Measurements from ENCODE around the gene LDLRAD4.
A peak's percentile ranks its signal among the peaks of the same experiment; 100 is the strongest.

LDLRAD4 gene

DNA sequence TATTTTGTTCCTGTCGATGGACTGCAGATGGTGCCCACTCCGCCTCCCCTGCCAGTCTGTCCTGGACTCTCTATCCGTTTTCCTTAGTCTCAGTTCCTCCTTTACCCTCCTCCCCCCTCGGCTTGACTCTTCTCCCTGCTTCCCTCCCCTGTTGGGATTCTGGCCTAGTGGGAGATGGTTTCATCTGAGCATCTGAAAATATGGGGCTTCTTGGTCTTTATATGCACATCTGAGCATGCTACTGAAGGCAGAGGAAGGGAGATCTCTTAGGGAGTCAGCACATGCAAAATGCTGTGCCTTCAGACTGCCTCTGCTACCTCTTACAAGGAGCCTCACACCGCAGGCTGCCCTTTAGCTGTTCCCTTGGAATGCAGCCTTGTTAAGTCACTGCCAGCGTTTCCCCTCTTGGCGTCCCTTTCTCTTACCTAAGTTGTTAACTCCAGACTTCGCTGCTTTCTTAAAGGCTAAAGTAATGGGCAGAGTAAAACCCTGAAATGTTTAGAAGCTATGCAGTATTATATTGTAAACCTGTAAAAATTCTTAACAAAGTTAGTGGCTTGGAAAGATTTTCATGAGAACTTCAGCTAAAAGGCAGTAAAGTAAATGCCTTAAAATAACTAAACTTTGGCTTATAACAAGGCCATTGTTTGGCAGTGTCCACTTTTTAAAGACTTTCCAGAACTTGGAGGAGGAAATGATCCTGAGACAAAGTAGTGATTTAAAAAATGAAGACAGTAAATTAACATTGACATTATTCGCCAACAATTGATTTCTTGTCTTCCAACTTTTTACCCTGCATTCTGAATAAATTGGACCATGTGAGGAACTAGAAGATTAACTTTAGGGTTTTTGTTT, 49.8 kb downstream of the LDLRAD4 start:
- no peak for DNase-seq

DNA sequence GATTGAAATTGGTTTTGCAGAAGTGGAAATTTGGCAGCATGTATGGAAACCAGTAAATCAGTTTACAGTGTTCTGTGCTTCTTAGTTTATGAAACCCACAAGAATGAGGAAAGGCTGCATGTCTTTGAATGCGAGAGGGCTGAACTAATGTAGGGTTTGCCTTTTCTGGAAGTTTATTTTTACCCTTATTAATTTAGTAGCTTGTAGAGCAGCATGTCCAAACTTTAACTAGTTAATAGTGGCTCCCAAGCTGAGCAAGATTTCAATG, 50.4 kb downstream of the LDLRAD4 start:
- no peak for DNase-seq

DNA sequence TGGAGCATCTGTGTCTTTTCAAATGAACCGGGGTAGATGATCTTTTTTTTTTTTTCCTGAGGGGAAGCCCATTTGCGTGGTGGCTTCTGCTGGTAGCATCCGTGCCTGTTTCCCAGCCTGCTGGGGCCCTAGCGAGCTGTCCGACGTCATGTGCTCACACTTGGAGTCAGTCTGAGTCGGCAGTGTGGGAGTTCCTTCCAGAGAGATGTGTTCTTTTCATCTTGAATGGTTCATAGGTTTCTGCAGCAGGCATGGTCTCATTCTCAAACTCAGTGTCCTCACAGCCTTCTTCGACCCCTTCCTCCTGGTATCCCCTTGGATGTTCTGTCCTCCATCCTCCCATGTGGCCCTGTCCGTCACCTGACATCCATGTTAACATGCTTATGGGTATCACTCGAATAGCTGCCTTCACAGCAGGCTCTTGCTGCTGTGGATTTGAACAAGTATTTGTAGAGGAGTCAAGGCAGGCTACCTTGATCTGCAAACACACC, 51.0 kb downstream of the LDLRAD4 start:
- DNase-seq = no peak

DNA sequence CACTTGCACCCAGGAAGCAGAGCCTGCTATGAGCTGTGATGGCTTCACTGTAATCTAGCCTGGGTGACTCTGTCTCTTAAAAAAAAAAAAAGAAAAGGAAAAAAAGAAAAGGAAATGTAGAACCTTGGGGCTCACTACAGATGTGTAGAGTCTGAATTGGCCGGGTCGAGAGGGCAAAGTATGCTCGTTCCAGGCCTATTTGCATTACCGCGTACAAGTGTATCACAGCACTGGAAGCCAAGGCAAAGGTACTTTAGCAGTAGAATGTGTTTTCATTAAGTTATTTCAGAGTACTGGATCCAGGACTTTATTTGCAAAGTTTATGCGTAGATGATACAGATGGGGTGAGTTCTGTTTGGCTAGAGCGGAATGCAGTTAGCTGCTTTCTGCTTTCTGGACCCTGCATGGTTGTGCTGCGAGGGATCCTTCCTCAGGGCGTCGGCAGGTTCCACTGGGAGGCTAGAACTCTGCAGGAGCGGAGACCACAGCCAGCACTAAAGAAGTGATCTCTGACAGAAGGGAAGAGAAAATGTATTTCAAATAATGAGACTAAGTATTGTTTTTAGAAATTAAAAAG, 51.8 kb downstream of the LDLRAD4 start:
- no peak for DNase-seq

DNA sequence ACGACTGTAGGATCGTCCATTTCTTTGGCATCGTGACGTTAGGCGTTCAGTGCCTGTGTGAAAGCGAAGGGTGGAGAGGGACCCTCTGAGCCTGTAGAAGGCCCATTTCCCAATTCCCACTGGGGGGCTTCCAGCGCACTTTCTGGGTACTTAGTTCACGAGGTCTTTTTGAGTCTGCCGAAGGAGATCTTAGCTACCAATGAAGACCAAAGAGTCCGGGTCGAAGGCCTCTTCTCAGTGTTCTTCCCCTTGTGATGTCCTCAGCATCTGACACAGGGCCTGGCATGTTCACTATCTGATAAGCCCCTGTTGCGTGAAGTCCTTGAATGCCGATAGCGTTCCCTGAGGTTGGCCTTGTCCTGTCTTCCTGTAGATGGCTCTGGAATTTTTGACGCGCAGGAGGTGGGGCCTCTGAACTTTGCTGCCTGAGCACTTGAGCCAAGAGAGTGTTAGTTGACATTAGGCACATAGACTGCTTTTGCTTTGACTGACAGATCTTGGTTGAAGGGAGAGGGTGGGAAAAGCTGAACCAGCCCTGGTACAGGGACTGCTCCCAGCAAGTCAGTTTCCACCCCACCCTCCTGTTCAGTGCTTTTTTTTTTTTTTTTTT, 52.8 kb downstream of the LDLRAD4 start:
- DNase-seq = no peak

DNA sequence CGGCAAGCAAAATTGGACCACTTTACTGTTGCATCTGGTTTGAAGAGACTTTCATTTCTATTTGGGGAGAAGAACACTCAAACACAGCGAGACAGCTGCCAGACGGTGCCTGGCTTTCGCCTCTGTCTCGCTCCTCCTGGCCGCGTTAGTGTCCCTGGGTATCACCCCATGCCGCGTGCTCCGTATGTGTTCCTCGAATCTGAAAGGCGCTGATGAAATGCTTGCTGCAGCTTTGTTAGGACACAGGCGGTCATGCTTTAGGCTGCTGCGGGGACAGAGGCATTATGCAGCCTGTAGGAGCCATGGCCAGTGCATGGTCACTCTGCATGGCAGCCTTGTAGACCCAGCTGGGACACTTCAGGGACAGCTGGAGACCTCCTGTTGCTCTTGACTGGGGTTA, 53.9 kb downstream of the LDLRAD4 start:
- DNase-seq = no peak

DNA sequence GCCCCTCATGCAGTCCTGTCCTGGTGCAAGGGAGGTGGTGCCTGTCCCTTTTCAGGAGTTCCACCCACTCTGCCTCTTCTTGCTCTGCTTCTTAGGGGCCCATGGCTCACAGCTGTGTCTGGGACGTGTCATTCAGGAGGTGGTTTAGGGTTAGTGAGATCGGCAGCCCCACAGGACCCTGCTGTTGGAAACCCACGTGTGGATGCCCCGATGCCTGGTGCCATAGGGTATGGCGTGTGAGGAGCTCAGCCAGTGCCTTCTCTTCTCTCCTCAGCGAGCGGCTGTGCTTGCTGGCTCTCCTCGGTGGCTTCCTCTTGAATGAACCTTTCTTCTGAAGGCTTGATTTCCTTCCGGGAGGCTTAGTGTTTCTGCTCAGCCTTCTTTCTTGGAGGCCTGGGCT, 55.2 kb downstream of the LDLRAD4 start:
- DNase-seq = peak; percentile 33

DNA sequence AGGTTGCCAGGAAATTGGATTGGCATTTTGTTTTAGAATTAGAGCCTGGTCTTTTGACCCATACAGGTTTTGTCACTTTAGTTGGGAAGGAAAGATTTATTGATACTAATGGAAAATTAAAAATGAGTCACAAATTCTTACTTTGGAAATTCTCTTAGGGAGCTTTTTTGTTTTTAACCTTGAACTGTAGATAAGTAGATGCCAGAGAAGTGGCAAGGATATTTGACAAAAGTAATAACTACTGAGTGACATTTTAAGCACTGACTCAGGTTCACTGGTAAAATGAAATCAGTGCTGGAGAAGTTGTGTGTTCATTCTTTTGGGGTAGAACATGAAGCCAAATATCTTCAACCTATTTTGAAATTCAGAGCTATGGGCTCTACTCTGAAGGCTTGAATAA, 56.5 kb downstream of the LDLRAD4 start:
- DNase-seq = no peak

DNA sequence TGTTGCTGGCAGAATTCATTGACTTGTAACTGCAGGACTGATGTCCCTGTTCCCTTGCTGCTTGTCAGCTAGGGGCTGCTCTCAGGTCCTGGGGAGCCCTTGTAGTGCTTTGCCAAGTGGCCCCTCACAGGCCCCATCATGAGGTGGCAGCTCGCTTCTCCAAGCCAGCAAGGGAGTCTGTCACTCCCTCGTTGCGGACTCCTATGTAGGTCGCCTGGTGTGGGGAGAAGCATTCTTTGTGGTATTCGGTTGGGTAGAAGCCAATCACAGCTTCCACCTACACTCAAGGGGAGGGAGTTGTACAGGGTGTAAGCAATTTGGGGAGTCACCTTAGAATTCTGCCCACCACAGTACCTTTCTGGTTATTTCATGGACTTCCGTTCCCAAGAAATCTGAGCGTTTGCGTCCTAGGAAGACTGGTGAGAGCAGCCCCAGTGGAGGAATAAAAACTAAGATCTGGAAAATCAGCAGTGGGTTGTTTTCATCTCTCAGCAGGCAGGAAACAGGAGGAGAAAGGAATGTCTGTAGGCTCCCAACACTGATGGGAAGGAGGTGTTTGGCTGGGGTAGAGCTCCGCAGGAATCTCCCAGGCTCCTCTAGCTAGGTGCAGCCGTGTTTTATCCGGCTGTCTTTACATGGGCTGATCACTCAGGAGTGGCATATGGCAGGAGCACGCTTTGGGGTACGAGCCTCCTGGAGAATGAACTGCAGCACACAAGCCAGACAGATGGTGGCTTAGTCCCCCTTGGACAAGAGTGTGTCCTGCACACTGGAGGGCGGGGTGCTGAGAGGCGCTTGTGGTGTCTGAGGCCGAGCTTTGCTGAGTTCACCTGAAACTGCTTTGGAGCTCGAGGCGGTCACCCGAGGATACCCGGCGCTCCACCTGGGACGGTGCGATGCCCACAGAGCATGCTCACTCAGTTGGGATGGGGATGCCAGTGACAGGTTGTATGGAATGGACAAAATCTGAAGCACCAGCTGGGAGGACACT, 58.3 kb downstream of the LDLRAD4 start:
- peak; percentile 55 for DNase-seq

DNA sequence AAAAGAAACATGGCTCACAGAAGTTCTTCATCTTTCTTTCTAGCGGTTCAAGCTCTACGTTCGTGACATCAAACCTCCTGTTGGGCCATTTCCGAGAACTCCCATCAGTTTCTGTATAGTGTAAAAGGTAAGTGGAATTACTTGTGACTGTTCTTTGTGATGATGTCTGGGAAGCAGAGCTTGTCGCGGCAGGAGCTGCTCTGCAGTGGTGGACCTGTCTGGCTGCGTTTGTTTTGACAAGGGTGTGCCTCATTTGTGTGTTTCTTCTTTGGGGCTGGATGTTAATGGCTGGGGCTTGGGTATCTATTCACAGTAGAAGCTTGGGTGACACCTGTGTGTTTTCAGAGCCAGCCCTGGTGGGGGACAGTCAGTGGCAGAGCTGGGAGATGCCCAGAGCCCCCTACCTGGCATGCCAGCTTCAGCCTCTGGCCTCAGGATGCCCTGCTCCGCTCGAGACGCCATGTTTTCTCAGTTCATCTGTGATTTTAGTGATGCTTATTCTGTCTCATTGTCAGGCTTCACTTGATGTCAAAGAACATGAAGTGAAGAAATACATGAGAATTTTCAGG, 59.6 kb downstream of the LDLRAD4 start:
- DNase-seq = no peak

DNA sequence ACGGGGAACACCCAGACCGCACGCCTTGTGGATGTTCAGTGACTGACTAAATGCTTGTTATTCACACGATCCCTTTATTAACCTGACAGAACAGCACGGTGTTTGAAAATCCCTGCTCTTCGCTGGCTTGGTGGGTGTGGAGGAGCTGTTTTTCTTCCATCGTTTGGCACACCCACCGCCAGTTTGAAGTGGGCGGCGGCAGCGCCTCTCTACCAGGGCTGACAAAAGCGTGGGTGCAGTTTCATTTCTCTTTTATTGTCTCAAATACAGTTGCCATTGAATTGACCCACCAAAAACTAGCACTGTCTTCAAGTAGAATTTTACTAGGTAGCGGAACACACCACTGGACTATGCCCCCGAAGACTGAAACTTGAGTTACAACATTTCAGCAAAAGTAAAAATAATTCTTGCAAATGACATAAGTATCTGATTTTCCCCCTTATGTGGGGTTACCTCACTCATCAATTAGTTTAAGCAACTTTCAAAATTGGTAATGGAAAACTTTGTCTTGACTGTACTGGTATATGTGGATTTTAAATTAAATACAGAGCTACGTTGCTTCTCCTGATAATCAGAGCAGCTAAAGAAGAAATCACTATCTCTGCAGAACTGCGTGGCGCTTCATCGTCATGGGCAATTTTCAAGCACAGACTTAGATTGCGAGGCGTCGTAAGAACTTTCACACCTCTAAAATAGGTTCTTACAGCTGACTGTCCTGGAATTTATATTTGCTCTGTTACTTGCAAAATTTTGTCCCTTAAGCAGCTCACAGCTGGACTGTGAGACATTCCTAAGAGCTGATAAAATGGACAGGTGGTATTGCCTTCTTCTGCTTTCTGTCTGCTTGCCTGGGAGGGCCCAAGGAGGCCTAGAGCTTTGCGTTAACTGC, 60.9 kb downstream of the LDLRAD4 start:
- no peak for DNase-seq

DNA sequence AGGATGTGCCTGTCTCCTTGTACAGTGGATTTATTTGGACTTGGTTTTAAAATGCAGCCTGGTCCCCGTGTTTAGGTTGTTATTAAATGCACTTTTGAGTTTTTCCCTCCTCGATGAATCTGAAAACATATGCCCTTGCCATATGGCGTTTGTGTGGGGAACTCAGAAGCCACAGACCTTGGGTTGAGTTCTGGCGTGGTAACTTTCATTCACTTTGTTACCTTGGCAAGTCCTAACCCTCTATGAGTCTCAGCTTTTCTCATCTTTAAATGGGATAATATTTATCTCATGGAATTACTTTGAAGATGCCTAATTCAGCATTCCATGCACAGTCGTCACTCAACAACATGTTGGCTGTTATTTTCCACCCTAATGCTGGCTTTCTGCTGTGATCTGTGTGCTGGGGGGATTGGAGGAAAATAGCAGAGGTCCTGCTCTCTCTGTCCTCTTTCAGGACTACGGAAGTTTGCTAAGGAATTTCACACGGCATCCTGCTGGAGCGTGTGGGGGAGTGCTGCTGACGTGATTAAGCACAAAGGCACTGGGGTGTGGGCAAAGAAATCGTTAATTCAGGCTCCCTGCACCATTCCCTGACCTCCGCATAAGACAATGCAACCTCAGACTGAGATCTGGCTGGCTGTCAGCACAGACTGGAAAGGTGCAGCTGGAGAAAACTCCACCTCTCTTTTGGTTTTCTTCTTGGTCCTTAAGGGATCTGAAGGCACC, 61.7 kb downstream of the LDLRAD4 start:
- DNase-seq = no peak

DNA sequence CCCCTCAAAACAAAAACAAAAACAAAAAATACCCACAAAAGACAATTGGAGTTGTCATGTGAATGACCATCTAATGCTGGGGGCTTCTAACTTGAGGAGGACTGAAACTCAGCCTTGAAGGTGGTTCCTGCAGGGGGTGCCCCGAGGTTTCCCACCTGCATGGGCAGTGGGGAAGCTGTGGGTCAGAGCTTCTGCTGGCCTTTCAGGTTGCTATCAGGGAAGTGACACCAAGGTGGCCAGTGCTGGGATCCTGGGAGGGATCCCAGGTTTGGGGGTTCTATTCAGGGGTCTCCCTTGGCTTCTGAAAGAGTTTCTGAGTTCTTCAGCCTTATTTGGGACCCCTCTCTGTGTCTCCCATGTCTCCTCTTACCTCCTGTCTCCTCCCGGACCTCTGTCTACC, 62.8 kb downstream of the LDLRAD4 start:
- DNase-seq = no peak

DNA sequence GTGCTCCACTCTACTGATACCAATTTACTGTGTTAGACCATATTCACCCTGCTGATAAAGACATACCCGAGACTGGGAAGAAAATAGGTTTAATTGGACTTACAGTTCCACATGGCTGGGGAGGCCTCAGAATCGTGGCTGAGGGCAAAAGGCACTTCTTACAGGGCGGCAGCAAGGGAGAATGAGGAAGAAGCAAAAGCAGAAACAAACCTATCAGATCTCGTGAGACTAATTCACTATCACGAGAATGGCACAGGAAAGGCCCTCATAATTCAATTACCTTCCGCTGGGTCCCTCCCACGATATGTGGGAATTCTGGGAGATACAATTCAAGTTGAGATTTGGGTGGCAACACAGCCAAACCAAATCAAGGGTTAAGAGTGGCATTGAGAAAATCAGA, 65.2 kb downstream of the LDLRAD4 start:
- no peak for DNase-seq

DNA sequence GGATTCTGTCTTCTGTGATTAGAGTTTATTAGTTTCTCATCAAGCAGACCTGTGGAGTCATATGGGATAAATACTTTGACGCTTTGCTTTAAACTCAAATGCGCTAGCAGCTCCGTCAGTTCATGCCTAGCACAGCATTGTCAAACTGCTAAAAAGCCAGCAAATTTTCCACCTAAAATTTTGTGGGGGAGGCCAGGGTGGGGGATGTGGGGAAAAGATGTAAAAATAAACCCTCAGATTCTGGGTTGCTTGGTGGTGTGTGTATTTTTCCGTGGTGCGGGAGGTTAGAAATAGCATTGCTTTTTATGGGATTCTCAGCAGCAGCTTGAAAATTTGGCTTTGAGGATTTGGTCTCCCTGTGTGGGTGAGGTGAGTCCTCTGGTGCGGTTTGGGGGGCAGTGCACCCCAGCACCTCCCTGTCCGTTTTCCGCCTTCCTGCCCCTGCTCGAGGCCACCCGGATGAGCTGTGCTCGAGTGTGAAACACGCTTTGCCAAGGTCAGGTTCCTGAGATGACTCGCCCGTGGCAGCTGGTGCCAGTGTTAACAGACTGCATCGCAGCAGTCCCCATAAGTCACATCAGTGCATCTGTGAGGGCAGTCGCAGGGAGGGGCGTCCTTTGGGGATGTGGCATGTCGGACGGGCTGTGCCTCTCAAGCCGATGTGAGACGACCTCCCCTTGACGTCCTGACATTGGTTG, 65.9 kb downstream of the LDLRAD4 start:
- peak; percentile 29 for DNase-seq

DNA sequence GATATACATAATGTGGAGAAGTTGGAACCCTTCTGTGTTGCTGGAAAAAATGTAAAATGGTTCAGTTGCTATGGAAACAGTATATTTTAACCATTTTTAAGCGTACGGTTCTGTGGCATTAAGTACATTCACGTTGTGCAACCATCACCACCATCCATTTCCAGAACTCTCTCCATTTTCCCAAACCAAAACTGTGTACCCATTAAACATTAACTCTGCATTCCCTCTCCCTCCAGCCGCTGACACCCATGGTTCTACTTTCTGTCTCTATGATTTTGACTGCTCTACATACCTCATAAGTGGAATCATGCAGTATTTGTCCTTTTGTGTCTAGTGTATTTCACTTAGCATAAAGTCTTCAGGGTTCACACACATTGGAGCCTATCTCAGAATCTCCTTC, 67.3 kb downstream of the LDLRAD4 start:
- DNase-seq = no peak

DNA sequence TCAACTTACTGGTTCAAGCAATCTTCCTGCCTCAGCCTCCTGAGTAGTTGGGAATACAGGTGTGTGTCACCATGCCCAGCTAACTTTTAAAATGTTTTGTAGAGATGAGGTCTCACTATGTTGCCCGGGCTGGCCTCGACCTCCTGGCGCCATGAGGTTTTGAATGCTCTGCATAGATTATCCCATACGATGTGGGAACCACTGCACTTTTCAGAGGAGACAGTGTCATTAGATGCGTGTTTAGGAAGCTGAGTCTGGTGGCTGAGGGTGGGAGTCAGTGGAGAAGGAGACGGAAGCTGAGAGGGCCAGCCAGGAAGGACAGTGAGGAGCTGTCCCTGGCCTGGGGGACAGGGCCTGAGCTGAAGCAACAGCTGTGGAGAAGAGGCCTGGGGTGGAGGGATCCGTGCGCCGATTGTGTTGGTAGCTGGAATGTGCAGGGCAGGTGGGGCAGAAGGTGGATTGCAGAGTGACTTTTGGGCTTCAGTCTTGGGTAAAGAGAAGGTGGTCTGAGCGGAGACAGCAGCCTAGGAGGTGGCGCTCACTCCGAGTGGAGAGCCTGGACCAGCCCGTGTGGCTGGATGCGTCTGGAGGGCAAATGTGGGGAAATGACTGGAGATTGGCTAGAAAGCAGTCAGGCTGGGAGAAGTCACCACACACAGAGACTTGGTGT, 68.0 kb downstream of the LDLRAD4 start:
- no peak for DNase-seq

DNA sequence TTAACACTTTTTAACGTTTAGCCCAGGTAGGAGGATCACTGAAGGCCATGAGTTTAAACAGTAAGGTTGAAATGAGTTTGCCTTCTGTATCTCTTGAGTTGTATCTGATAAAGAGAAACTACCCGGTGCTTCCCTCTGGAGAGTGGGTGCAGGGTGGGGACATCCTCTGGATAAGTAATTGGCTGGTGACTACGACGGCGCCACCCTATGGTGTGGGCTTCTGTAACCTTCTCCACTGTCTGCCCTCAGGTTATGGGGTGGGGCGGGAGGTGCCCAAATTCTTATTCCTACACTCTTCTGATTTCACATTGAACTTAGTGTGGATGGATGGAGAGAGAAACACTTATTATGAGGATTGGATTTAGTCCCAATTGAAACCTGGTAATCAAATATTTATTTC, 68.8 kb downstream of the LDLRAD4 start:
- DNase-seq = no peak

DNA sequence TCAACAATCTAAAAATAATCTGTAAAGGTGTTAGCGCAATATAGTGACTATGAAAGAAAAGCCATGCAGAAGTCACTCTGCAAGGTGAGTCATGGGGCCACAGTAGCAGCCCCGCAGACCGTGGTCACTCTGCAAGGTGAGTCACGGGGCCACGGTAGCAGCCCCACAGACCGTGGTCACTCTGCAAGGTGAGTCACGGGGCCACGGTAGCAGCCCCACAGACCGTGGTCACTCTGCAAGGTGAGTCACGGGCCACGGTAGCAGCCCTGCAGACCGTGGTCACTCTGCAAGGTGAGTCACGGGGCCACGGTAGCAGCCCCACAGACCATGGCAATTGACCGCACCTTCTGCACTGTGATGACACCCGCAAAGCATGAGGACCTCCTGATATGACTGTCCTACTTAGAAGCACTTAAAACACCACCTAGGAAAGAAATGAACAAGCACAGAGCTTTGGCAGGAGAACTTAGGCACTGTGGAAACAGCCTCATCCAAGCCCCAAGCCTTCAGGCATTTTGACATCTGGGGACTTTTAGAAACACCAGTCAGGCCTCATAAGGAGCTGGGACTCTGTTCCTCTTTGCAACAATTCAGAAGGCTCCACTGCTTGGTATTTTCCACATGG, 70.1 kb downstream of the LDLRAD4 start:
- DNase-seq = peak; percentile 31
